ENCODE data around the gene CDC25A.
A peak's percentile ranks its signal among the peaks of the same experiment; 100 is the strongest.

CDC25A gene

GRCh38 chr3:48141604-48142137 lies 46.5 kb downstream of the CDC25A start:
- DNase-seq (ENCODE audit: low read depth in 3 of 3), result no peak

GRCh38 chr3:48140936-48141603 lies 47.1 kb downstream of the CDC25A start:
- DNase-seq (ENCODE audit: low read depth in 3 of 3), result no peak

GRCh38 chr3:48140336-48140757 lies 47.9 kb downstream of the CDC25A start:
- no peak for DNase-seq (ENCODE audit: low read depth in 3 of 3)

GRCh38 chr3:48137425-48137999 lies 50.7 kb downstream of the CDC25A start:
- DNase-seq (ENCODE audit: low read depth in 3 of 3), result no peak

- DNase-seq (ENCODE audit: low read depth in 3 of 3), result no peak
Observed at GRCh38 chr3:48135552-48136495, 52.4 kb downstream of the CDC25A start.

GRCh38 chr3:48130321-48130904 lies 57.8 kb downstream of the CDC25A start:
- DNase-seq (ENCODE audit: low read depth in 3 of 3), result no peak

GRCh38 chr3:48129921-48130320 lies 58.3 kb downstream of the CDC25A start:
- no peak for DNase-seq (ENCODE audit: low read depth in 3 of 3)

GRCh38 chr3:48128774-48129173 lies 59.4 kb downstream of the CDC25A start:
- DNase-seq (ENCODE audit: low read depth in 3 of 3), result no peak

- DNase-seq (ENCODE audit: low read depth in 3 of 3), result no peak
Observed at GRCh38 chr3:48125886-48126622, 62.2 kb downstream of the CDC25A start.

GRCh38 chr3:48125013-48125705 lies 63.1 kb downstream of the CDC25A start:
- DNase-seq (ENCODE audit: low read depth in 3 of 3), result no peak

GRCh38 chr3:48123346-48123745 lies 64.9 kb downstream of the CDC25A start:
- no peak for DNase-seq (ENCODE audit: low read depth in 3 of 3)

- no peak for DNase-seq (ENCODE audit: low read depth in 3 of 3)
Observed at GRCh38 chr3:48122504-48122903, 65.7 kb downstream of the CDC25A start.

- DNase-seq (ENCODE audit: low read depth in 3 of 3), result no peak
Observed at GRCh38 chr3:48120223-48120622, 68.0 kb downstream of the CDC25A start.

- DNase-seq (ENCODE audit: low read depth in 3 of 3), result no peak
Observed at GRCh38 chr3:48119505-48120193, 68.6 kb downstream of the CDC25A start.

- DNase-seq (ENCODE audit: low read depth in 3 of 3), result no peak
Observed at GRCh38 chr3:48118928-48119327, 69.3 kb downstream of the CDC25A start.

GRCh38 chr3:48118322-48118721 lies 69.9 kb downstream of the CDC25A start:
- no peak for DNase-seq (ENCODE audit: low read depth in 3 of 3)

GRCh38 chr3:48112813-48113212 lies 75.4 kb downstream of the CDC25A start:
- DNase-seq (ENCODE audit: low read depth in 3 of 3), result no peak

GRCh38 chr3:48112108-48112791 lies 76.0 kb downstream of the CDC25A start:
- peak in 1 of 3 experiments; percentile 22 for DNase-seq (ENCODE audit: low read depth in 3 of 3)

- DNase-seq (ENCODE audit: low read depth in 3 of 3), result no peak
Observed at GRCh38 chr3:48110463-48110862, 77.8 kb downstream of the CDC25A start.

Measured in stimulated activated CD4-positive, alpha-beta T cell treated with anti-CD3 and anti-CD28 coated beads, TNF-alpha, amount 100 ng/mL, for 24 hours (primary cell).